ENCODE results near the gene FBXO11. TPM values are rescaled to one million over a fixed set of nuclear protein-coding genes. Genes with fewer than 3 reads are reported as not detected.

Gene FBXO11
- total RNA-seq, 2 donors from 2014 or later: 71.9 to 84.5 TPM

GRCh38 chr2:47946593-47946992, 40.3 kb upstream of the FBXO11 start:
- H3K4me1 ChIP-seq (ENCODE audit: control insufficient read depth, insufficient read depth, low read length): no peaks in the 10 kb centered on the region
- no peak for DNase-seq

GRCh38 chr2:47945046-47945781, 38.9 kb upstream of the FBXO11 start:
- Mint-ChIP-seq H3K27me3 (ENCODE audit: insufficient read depth) (no peaks in the 10 kb centered on the region), H3K9me3 (no peaks in the 10 kb centered on the region), H3K4me3 (no peak overlapping the region), H3K27ac (no peak overlapping the region), H3K36me3 (ENCODE audit: low read depth) (no peaks in the 10 kb centered on the region), H3K4me1 (no peaks in the 10 kb centered on the region)
- 87 to 97% methylated on average over 5 to 9 of the region's 9 CpGs for WGBS, 2 experiments (ENCODE audit: insufficient coverage in 1 of 2, insufficient read length in 1 of 2)
- H3K36me3 ChIP-seq (ENCODE audit: control insufficient read depth, insufficient read depth, low read length): no peaks in the 10 kb centered on the region
- H3K9ac ChIP-seq (ENCODE audit: extremely low read depth, low read length, poor library complexity, severe bottlenecking): no peak overlapping the region
- H3K27ac ChIP-seq (ENCODE audit: low read depth, low read length): no peak overlapping the region
- H3K9me3 ChIP-seq (ENCODE audit: control insufficient read depth, low read length): no peaks in the 10 kb centered on the region
- H3K27me3 ChIP-seq (ENCODE audit: control insufficient read depth, insufficient read depth, low read length, poor library complexity, severe bottlenecking): no peaks in the 10 kb centered on the region
- no peak for TF ChIP-seq CTCF (conservative IDR thresholded peaks at IDR 0.05)
- no peak for DNase-seq
- H3K4me3 ChIP-seq (ENCODE audit: low read length): no peak overlapping the region
- no peaks in the 10 kb centered on the region for H3K4me1 ChIP-seq (ENCODE audit: control insufficient read depth, insufficient read depth, low read length)

More at GRCh38 chr2:47946593-47946992, 40.3 kb upstream of the FBXO11 start:
- H3K4me3 Mint-ChIP-seq: no peak overlapping the region
- H3K4me1 Mint-ChIP-seq: no peaks in the 10 kb centered on the region
- Histone ChIP-seq H3K4me3 (ENCODE audit: low read length) (no peak overlapping the region), H3K36me3 (ENCODE audit: control insufficient read depth, insufficient read depth, low read length) (no peaks in the 10 kb centered on the region), H3K27me3 (ENCODE audit: control insufficient read depth, insufficient read depth, low read length, poor library complexity, severe bottlenecking) (no peaks in the 10 kb centered on the region), H3K27ac (ENCODE audit: low read depth, low read length) (no peak overlapping the region), H3K9ac (ENCODE audit: extremely low read depth, low read length, poor library complexity, severe bottlenecking) (no peak overlapping the region), H3K9me3 (ENCODE audit: control insufficient read depth, low read length) (no peaks in the 10 kb centered on the region)
- no peak for TF ChIP-seq CTCF (conservative IDR thresholded peaks at IDR 0.05)
- H3K27me3 Mint-ChIP-seq (ENCODE audit: insufficient read depth): no peaks in the 10 kb centered on the region
- 88% methylated on average over 5 of the region's 5 CpGs; no CpG with 5 or more reads in 1 of the 2 experiments for WGBS, 2 experiments (ENCODE audit: insufficient coverage in 1 of 2, insufficient read length in 1 of 2)
- H3K36me3 Mint-ChIP-seq (ENCODE audit: low read depth): no peaks in the 10 kb centered on the region
- no peaks in the 10 kb centered on the region for H3K9me3 Mint-ChIP-seq
- no peak overlapping the region for H3K27ac Mint-ChIP-seq

GRCh38 chr2:47941936-47942335, 35.6 kb upstream of the FBXO11 start:
- 82 to 100% methylated on average over 1 to 2 of the region's 2 CpGs for WGBS, 2 experiments (ENCODE audit: insufficient coverage in 1 of 2, insufficient read length in 1 of 2)
- H3K4me1 ChIP-seq (ENCODE audit: control insufficient read depth, insufficient read depth, low read length): no peaks in the 10 kb centered on the region
- Mint-ChIP-seq H3K4me3 (no peak overlapping the region), H3K9me3 (no peaks in the 10 kb centered on the region), H3K36me3 (ENCODE audit: low read depth) (no peaks in the 10 kb centered on the region), H3K4me1 (peaks cover 10% of the 10 kb centered on the region), H3K27me3 (ENCODE audit: insufficient read depth) (no peaks in the 10 kb centered on the region), H3K27ac (no peak overlapping the region)
- H3K27ac ChIP-seq (ENCODE audit: low read depth, low read length): no peak overlapping the region
- peaks cover 8% of the 10 kb centered on the region for H3K27me3 ChIP-seq (ENCODE audit: control insufficient read depth, insufficient read depth, low read length, poor library complexity, severe bottlenecking)
- no peak for DNase-seq
- H3K9ac ChIP-seq (ENCODE audit: extremely low read depth, low read length, poor library complexity, severe bottlenecking): no peak overlapping the region
- no peak for TF ChIP-seq CTCF (conservative IDR thresholded peaks at IDR 0.05)
- H3K4me3 ChIP-seq (ENCODE audit: low read length): no peak overlapping the region
- H3K36me3 ChIP-seq (ENCODE audit: control insufficient read depth, insufficient read depth, low read length): no peaks in the 10 kb centered on the region
- no peaks in the 10 kb centered on the region for H3K9me3 ChIP-seq (ENCODE audit: control insufficient read depth, low read length)

All from endodermal cell (in vitro differentiated cells).